Measurements from ENCODE around the gene TRIM63. TPM values are rescaled to one million over a fixed set of nuclear protein-coding genes. Genes with fewer than 3 reads are reported as not detected.
A peak's percentile ranks its signal among the peaks of the same experiment; 100 is the strongest.

Gene TRIM63
- total and polyA plus RNA-seq, 9 of the 15 experiments (the other 6 are each of a cell fraction or from before 2014, with no cell fraction given) = 0.08 to 0.57 (median 0.36) TPM

DNA sequence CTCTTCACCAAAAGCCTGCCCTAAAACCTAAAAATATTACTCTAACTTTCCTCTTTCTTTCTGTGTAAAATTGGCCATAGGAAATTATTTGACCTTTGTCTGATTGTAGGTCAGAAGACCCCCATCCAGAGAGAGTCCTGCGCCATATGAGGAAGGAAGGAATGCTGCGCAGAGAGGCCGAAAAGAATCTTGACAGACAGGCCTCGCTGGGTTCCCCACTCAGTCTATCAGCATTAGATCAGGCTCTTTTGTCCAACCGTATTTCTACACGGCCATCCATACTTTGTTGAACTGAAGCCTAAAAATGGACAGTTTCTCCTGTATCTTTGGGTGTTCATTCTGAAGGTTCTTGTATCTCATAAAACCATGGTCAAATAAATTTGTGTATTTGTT, 17.2 kb downstream of the TRIM63 start (continued):
- TF ChIP-seq BRD4 (IDR thresholded peaks at IDR 0.05) = no peak
- TF ChIP-seq RNF219 (CRISPR knock-in tag; IDR thresholded peaks at IDR 0.05) = 0 out of 2 replicates have a peak, but pooled peaks have one; percentile 5
- TF ChIP-seq ZNF695 (CRISPR knock-in tag; IDR thresholded peaks at IDR 0.05) = no peak
- 0 out of 2 replicates have a peak, but pooled peaks have one; percentile 5 for TF ChIP-seq GTF2A2 (tag; IDR thresholded peaks at IDR 0.05)
- peak; percentile 28; the same call in 1 of the 2 replicates for TF ChIP-seq ZNF589 (CRISPR knock-in tag; IDR thresholded peaks at IDR 0.05; ENCODE audit: low read depth)
- 0 out of 2 replicates have a peak, but pooled peaks have one; percentile 1 for TF ChIP-seq MGA (IDR thresholded peaks at IDR 0.05)
- TF ChIP-seq ZNF133 (CRISPR knock-in tag; IDR thresholded peaks at IDR 0.05) = no peak
- TF ChIP-seq ZKSCAN8 (CRISPR knock-in tag; IDR thresholded peaks at IDR 0.05) = 0 out of 2 replicates have a peak, but pooled peaks have one; percentile 37
- TF ChIP-seq ZNF282 (CRISPR knock-in tag; IDR thresholded peaks at IDR 0.05) = no peak
- no peak; the same call in 1 of the 2 replicates for TF ChIP-seq ZNF197 (CRISPR knock-in tag; IDR thresholded peaks at IDR 0.05; ENCODE audit: low read depth)
- TF ChIP-seq NFRKB (IDR thresholded peaks at IDR 0.05; ENCODE audit: low read depth) = no peak; the same call in 1 of the 2 replicates
- no peak for TF ChIP-seq LEF1 (IDR thresholded peaks at IDR 0.05)
- TF ChIP-seq ILK (tag; IDR thresholded peaks at IDR 0.05; ENCODE audit: borderline replicate concordance, low read depth) = no peak
- TF ChIP-seq SRSF3 (IDR thresholded peaks at IDR 0.05; ENCODE audit: insufficient read depth, low read length) = no peak
- 0 out of 2 replicates have a peak, but pooled peaks have one; percentile 3 for TF ChIP-seq ELF2 (CRISPR knock-in tag; IDR thresholded peaks at IDR 0.05)
- TF ChIP-seq ZBTB17 (CRISPR knock-in tag; IDR thresholded peaks at IDR 0.05) = no peak
- TF ChIP-seq ZNF75A (CRISPR knock-in tag; IDR thresholded peaks at IDR 0.05) = no peak
